ENCODE results near the gene PLEK2. TPM values are rescaled to one million over a fixed set of nuclear protein-coding genes. Genes with fewer than 3 reads are reported as not detected.

The PLEK2 gene
- total RNA-seq, 1 experiment from 2014 or later = 46.0 TPM

DNA sequence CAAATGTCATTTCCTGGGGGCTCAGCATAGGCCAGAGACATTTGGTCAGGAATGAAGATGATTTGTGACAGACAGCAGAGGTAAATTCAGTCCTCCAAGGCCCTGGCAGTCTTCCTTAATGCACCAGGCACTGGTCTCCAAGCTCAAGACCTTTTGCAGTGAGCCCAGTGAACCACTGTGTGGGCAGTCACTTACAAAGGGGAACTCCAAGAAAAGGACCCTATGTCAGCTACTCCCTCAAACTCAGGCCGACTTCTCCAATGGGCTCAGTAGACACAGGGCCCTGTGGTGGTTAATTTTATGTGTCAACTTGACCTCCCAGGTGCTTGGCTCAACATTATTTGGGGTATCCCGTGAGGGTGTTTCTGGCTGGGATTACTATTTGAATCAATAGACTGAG lies 29.3 kb upstream of the PLEK2 start:
- Histone ChIP-seq H3K36me3 (ENCODE audit: low read depth) (no peaks in the 10 kb centered on the region), H3K79me2 (ENCODE audit: low read depth) (no peaks in the 10 kb centered on the region), H3K4me2 (0 out of 2 replicates have a peak overlapping the region, but pooled peaks have one; percentile 51), H3K4me3 (no peak overlapping the region), H2AFZ (no peak overlapping the region; the same call in 1 of the 2 replicates), H3K4me1 (replicated peaks; ENCODE audit: insufficient read depth) (peaks cover 29% of the 10 kb centered on the region), H3K27ac (no peak overlapping the region), H3K9me3 (ENCODE audit: insufficient read depth, low read depth) (no peaks in the 10 kb centered on the region), H3K27me3 (ENCODE audit: insufficient read depth, low read depth) (no peaks in the 10 kb centered on the region), H4K20me1 (ENCODE audit: insufficient read depth) (no peaks in the 10 kb centered on the region), H3K9me2 (ENCODE audit: insufficient read depth) (no peaks in the 10 kb centered on the region), H3F3A (ENCODE audit: insufficient read depth, low read depth) (peaks cover 10% of the 10 kb centered on the region)
- POLR2A ChIA-PET (ENCODE audit: unreplicated experiment) = no interaction called here
- BruUV-seq (replicated peaks) = no TSS peak
- intact Hi-C loops (cut with micrococcal nuclease; ENCODE audit: unreplicated experiment) = no loop called here
- CTCF ChIA-PET = interaction anchor here (0.6 kb wide), 1 partner anchor 18 kb away, joined by 7 read pairs; no protein-coding TSS in a partner anchor
- DNase-seq = no peak
- TF ChIP-seq, protein P1, sequence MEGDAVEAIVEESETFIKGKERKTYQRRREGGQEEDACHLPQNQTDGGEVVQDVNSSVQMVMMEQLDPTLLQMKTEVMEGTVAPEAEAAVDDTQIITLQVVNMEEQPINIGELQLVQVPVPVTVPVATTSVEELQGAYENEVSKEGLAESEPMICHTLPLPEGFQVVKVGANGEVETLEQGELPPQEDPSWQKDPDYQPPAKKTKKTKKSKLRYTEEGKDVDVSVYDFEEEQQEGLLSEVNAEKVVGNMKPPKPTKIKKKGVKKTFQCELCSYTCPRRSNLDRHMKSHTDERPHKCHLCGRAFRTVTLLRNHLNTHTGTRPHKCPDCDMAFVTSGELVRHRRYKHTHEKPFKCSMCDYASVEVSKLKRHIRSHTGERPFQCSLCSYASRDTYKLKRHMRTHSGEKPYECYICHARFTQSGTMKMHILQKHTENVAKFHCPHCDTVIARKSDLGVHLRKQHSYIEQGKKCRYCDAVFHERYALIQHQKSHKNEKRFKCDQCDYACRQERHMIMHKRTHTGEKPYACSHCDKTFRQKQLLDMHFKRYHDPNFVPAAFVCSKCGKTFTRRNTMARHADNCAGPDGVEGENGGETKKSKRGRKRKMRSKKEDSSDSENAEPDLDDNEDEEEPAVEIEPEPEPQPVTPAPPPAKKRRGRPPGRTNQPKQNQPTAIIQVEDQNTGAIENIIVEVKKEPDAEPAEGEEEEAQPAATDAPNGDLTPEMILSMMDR (conservative IDR thresholded peaks at IDR 0.05) = no peak
- TF ChIP-seq EZH2 (IDR thresholded peaks at IDR 0.05; ENCODE audit: low read depth) = no peak

DNA sequence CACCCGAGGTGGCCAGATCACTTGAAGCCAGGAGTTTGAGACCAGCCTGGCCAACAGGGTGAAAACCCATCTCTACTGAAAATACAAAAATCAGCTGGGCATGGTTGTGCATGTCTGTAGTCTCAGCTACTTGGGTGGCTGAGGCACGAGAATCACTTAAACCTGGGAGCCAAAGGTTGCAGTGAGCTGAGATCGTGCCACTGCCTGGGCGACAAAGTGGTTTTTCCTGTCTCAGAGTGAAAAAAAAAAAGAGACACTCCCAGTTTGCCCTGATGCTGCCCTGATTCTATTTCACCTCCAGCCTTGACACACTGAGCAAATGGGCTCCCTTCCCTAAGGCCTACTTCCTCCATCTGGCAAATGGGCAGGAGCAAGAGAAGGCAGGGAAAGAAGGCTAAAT lies 28.5 kb upstream of the PLEK2 start:
- H3K79me2 ChIP-seq (ENCODE audit: low read depth) = no peaks in the 10 kb centered on the region
- no peaks in the 10 kb centered on the region for H3K9me2 ChIP-seq (ENCODE audit: insufficient read depth)
- POLR2A ChIA-PET (ENCODE audit: unreplicated experiment) = interaction anchor here (0.6 kb wide), 1 partner anchor 10 kb away, joined by 4 read pairs; no protein-coding TSS in a partner anchor
- intact Hi-C loops (cut with micrococcal nuclease; ENCODE audit: unreplicated experiment) = no loop called here
- peak overlapping the region; percentile 69 for H3K27ac ChIP-seq
- no peak overlapping the region for H3K4me3 ChIP-seq
- BruUV-seq (replicated peaks) = no TSS peak
- peak overlapping the region; percentile 51 for H3K4me2 ChIP-seq
- peaks cover 29% of the 10 kb centered on the region for H3K4me1 ChIP-seq (replicated peaks; ENCODE audit: insufficient read depth)
- DNase-seq = peak; percentile 44 to 72
- H3K9me3 ChIP-seq (ENCODE audit: insufficient read depth, low read depth) = no peaks in the 10 kb centered on the region
- H2AFZ ChIP-seq = no peak overlapping the region; the same call in 1 of the 2 replicates
- H4K20me1 ChIP-seq (ENCODE audit: insufficient read depth) = no peaks in the 10 kb centered on the region
- no peaks in the 10 kb centered on the region for H3K27me3 ChIP-seq (ENCODE audit: insufficient read depth, low read depth)
- peaks cover 10% of the 10 kb centered on the region for H3F3A ChIP-seq (ENCODE audit: insufficient read depth, low read depth)
- CTCF ChIA-PET = interaction anchor here (1.2 kb wide), 1 partner anchor 13 kb away, joined by 4 read pairs; no protein-coding TSS in a partner anchor
- H3K36me3 ChIP-seq (ENCODE audit: low read depth) = no peaks in the 10 kb centered on the region
- no peak for TF ChIP-seq EZH2 (IDR thresholded peaks at IDR 0.05; ENCODE audit: low read depth)
- TF ChIP-seq, protein P1 (conservative IDR thresholded peaks at IDR 0.05) = no peak

DNA sequence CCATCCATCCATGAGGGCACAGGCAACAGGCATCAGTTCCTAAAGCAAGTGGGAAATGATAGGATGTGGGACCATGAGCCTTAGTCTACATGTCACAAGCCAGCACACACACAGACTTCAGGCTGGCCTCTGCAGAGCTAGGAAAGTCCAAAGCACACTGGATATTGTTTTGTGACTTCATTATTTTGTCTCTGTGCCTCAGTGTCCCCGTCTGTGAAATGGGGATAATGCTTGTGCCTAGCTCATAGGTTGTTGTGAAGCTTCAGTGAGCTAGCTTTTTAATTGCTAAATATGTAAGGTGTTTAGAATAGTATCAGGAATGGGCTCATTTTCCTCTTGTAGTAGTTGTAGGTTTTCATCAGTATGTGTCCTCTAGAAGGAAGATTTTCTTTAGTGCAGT lies 27.0 kb upstream of the PLEK2 start:
- CTCF ChIA-PET = no interaction called here
- intact Hi-C loops (cut with micrococcal nuclease; ENCODE audit: unreplicated experiment) = no loop called here
- TF ChIP-seq, protein P1 (conservative IDR thresholded peaks at IDR 0.05) = no peak
- no peak for TF ChIP-seq EZH2 (IDR thresholded peaks at IDR 0.05; ENCODE audit: low read depth)
- no peaks in the 10 kb centered on the region for H4K20me1 ChIP-seq (ENCODE audit: insufficient read depth)
- no peak overlapping the region for H2AFZ ChIP-seq
- POLR2A ChIA-PET (ENCODE audit: unreplicated experiment) = no interaction called here
- H3K4me2 ChIP-seq = no peak overlapping the region
- no peaks in the 10 kb centered on the region for H3K27me3 ChIP-seq (ENCODE audit: insufficient read depth, low read depth)
- no TSS peak for BruUV-seq (replicated peaks)
- H3K36me3 ChIP-seq (ENCODE audit: low read depth) = no peaks in the 10 kb centered on the region
- H3K4me3 ChIP-seq = no peak overlapping the region
- DNase-seq = no peak
- H3K4me1 ChIP-seq (replicated peaks; ENCODE audit: insufficient read depth) = peaks cover 23% of the 10 kb centered on the region
- H3F3A ChIP-seq (ENCODE audit: insufficient read depth, low read depth) = peaks cover 10% of the 10 kb centered on the region
- H3K9me3 ChIP-seq (ENCODE audit: insufficient read depth, low read depth) = no peaks in the 10 kb centered on the region
- H3K9me2 ChIP-seq (ENCODE audit: insufficient read depth) = no peaks in the 10 kb centered on the region
- no peak overlapping the region for H3K27ac ChIP-seq
- H3K79me2 ChIP-seq (ENCODE audit: low read depth) = no peaks in the 10 kb centered on the region
